Ishikawa (cell line): ENCODE measurements around the gene ARHGAP22.

Experiments used
- CREB1 ChIP-seq: IDR thresholded peaks from 2 replicates; pipeline ENCODE4 v1.6.1; 2012; ENCODE audit warnings: low read depth
- EP300 ChIP-seq: IDR thresholded peaks from 2 replicates; pipeline ENCODE4 v1.6.1; 2012; ENCODE audit warnings: borderline replicate concordance
- RAD21 ChIP-seq: IDR thresholded peaks from 2 replicates; pipeline ENCODE4 v1.6.1; 2012; ENCODE audit warnings: low read depth
- REST ChIP-seq: IDR thresholded peaks from 2 replicates; pipeline ENCODE4 v1.6.1; 2012; ENCODE audit warnings: low read depth, mild to moderate bottlenecking
- USF1 ChIP-seq: IDR thresholded peaks from 2 replicates; pipeline ENCODE4 v1.6.1; 2012
- YY1 ChIP-seq: IDR thresholded peaks from 2 replicates; pipeline ENCODE4 v1.6.1; 2012; ENCODE audit warnings: low read depth
- TF ChIP-seq, protein P1 (sequence below): IDR thresholded peaks from 2 replicates; pipeline ENCODE4 v1.6.1; 2012

DNA sequence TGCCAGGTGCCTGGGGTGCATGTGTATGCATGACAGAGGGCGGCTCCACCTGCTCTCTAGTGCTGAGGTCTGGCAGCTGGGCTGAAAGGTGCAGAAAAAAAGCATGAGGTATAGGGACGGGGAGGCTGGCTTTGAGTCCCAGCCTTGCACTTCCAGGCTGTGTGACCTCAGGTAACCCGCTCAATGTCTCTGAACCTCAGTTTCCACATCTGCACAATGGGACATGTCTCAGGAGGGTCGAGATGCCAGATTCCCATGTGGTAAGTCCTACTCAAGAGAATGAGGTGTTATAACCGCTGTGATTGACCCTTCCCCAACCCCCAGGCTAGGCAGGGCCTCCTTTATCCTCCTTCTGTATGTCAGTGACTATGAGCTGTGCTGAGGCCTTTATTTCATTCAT lies 48.8 kb downstream of the ARHGAP22 start:
- TF ChIP-seq, protein P1, sequence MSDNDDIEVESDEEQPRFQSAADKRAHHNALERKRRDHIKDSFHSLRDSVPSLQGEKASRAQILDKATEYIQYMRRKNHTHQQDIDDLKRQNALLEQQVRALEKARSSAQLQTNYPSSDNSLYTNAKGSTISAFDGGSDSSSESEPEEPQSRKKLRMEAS, result no peak
- TF ChIP-seq EP300, result no peak
- TF ChIP-seq YY1, result no peak
- no peak for TF ChIP-seq RAD21
- TF ChIP-seq USF1, result no peak
- TF ChIP-seq REST, result no peak
- TF ChIP-seq CREB1, result no peak
